Stimulated activated CD4-positive, alpha-beta T cell treated with anti-CD3 and anti-CD28 coated beads, Interleukin-2, amount 100 ng/mL, for 24 hours (primary cell): ENCODE data around the gene TIMM23.
"Not testable (repeated sequence)": the region's sequence is repeated elsewhere in the genome, so short reads cannot be mapped to it uniquely, and the experiment has no call there.

Source experiments
- DNase-seq, 2 donors: peaks; one replicate each; pipeline ENCODE4 v3.0.0-alpha.2; 2020

TIMM23 gene

GRCh38 chr10:45997994-45998763, 25.9 kb downstream of the TIMM23 start:
- no peak for DNase-seq

- not testable (repeated sequence) for DNase-seq
Measured at GRCh38 chr10:45999955-46000354, 27.7 kb downstream of the TIMM23 start.

- no peak for DNase-seq
Measured at GRCh38 chr10:46000538-46000937, 28.2 kb downstream of the TIMM23 start.

GRCh38 chr10:46001187-46001756, 29.0 kb downstream of the TIMM23 start:
- DNase-seq, result no peak

GRCh38 chr10:46002189-46002687, 29.9 kb downstream of the TIMM23 start:
- not testable (repeated sequence) for DNase-seq

- DNase-seq, result no peak
Measured at GRCh38 chr10:46002916-46003693, 30.8 kb downstream of the TIMM23 start.

- no peak for DNase-seq
Measured at GRCh38 chr10:46004963-46005362, 32.7 kb downstream of the TIMM23 start.

GRCh38 chr10:46005383-46005782, 33.1 kb downstream of the TIMM23 start:
- DNase-seq, result no peak

GRCh38 chr10:46006219-46006618, 33.9 kb downstream of the TIMM23 start:
- DNase-seq, result no peak

GRCh38 chr10:46012746-46013145, 40.5 kb downstream of the TIMM23 start:
- DNase-seq, result no peak

GRCh38 chr10:46014206-46014605, 41.9 kb downstream of the TIMM23 start:
- DNase-seq, result no peak

GRCh38 chr10:46014683-46015405, 42.6 kb downstream of the TIMM23 start:
- DNase-seq, result no peak

GRCh38 chr10:46016190-46016589, 43.9 kb downstream of the TIMM23 start:
- DNase-seq, result no peak

- DNase-seq, result no peak
Measured at GRCh38 chr10:46016811-46017210, 44.5 kb downstream of the TIMM23 start.

- no peak for DNase-seq
Measured at GRCh38 chr10:46017733-46018132, 45.4 kb downstream of the TIMM23 start.

- DNase-seq, result no peak
Measured at GRCh38 chr10:46018453-46019176, 46.3 kb downstream of the TIMM23 start.

- DNase-seq, result no peak
Measured at GRCh38 chr10:46019177-46019528, 46.9 kb downstream of the TIMM23 start.

GRCh38 chr10:46019569-46020343, 47.5 kb downstream of the TIMM23 start:
- no peak for DNase-seq

- no peak for DNase-seq
Measured at GRCh38 chr10:46020344-46020657, 48.0 kb downstream of the TIMM23 start.

- DNase-seq, result peak; percentile 81 to 88
Measured at GRCh38 chr10:46022978-46023702, 50.9 kb downstream of the TIMM23 start.

GRCh38 chr10:46024948-46025347, 52.7 kb downstream of the TIMM23 start:
- DNase-seq, result no peak
